Skeletal muscle tissue (tissue), 4 donors: ENCODE results near the gene PLCD3. TPM values are rescaled to one million over a fixed set of nuclear protein-coding genes. Genes with fewer than 3 reads are reported as not detected.
A peak's percentile ranks its signal among the peaks of the same experiment; 100 is the strongest.

Source experiments
- H3K27ac ChIP-seq: one replicate; pipeline ENCODE4 v1.7.0; 2013; ENCODE audit warnings: mild to moderate bottlenecking, low read depth, low read length, inconsistent platforms
- H3K27me3 ChIP-seq, 3 donors: one replicate each; pipeline ENCODE4 v1.7.0; 2013; ENCODE audit warnings: low read length in 3 of 3; ENCODE audit not compliant: control insufficient read depth in 3 of 3, insufficient read depth in 3 of 3
- H3K36me3 ChIP-seq, 3 donors: one replicate each; pipeline ENCODE4 v1.7.0; 2013; ENCODE audit warnings: low read length in 3 of 3; ENCODE audit not compliant: control insufficient read depth in 3 of 3, insufficient read depth in 3 of 3
- H3K4me1 ChIP-seq, 3 donors: one replicate each; pipeline ENCODE4 v1.7.0; 2013; ENCODE audit warnings: low read length in 3 of 3, mild to moderate bottlenecking in 3 of 3; ENCODE audit not compliant: control insufficient read depth in 3 of 3, insufficient read depth in 3 of 3
- H3K4me3 ChIP-seq, 3 donors: one replicate each; pipeline ENCODE4 v1.7.0; 2013; ENCODE audit warnings: low read length in 3 of 3
- H3K9ac ChIP-seq, 3 donors: one replicate each; pipeline ENCODE4 v1.7.0; 2013; ENCODE audit warnings: low read length in 3 of 3, mild to moderate bottlenecking in 3 of 3, moderate library complexity in 2 of 3, low read depth in 1 of 3
- H3K9me3 ChIP-seq, 3 donors: one replicate each; pipeline ENCODE4 v1.7.0; 2013; ENCODE audit warnings: low read length in 3 of 3; ENCODE audit not compliant: control insufficient read depth in 3 of 3
- total RNA-seq: library from RNA; depleted of rRNA; stranded (reverse); fragments of >200 nt; gene quantifications from one replicate; pipeline ENCODE4 v1.2.3, GENCODE V29; 2014
- donor health status: Osteomylitis.

The PLCD3 gene
- total RNA-seq, 1 donor from 2014 or later, result 12.0 TPM

GRCh38 chr17:45113424-45113754 lies 18.9 kb downstream of the PLCD3 start:
- Histone ChIP-seq H3K27ac (peak overlapping the region; percentile 40), H3K9me3 (no peaks in the 10 kb centered on the region), H3K36me3 (peaks cover 21 to 51% (median 44%) of the 10 kb centered on the region in 3 donors)

DNA sequence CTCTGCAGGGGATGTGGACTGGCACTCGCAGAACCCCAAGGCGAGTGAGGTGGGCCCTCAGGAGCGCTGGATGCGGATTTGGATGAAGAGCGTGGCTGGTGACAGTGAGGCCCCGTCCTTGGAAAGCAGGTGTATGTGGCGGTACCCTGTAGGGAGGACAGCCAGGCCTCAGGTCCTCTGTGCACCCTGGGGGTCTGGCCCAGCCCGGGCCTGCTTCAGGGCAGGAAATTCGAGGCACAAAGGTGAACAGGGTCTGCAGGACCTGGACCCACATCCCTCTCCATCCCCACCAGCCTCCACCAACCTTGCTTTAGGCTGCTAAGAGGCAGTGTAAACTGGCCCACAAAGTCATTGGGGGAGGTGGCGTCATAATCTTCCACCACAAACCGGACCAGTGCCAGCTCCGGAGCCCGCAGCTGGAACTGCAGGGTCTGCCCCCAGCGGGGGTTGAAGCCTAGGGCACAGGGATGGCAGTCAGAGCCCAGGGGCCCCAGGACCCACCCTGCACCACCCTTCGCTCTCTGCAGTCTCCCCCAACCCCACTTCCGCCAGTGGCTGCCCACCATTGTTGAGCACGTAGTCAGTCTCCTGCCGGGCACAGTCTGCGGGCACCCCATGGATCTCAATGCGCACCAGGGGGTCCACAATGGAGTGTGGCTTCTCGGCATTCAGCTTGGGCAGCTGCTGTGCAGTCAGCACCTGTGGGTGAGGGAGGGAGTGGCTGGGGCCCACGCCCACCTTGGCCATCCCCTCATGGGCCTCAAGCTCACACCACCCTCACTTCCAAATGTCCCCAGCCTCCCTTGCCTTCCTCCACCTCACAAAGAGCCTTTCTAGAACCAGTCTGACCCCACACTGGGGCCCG lies 19.5 kb downstream of the PLCD3 start:
- Histone ChIP-seq H3K9ac (peak overlapping the region in 2 of 3 donors; percentile 57 to 88), H3K27ac (peak overlapping the region; percentile 98), H3K4me3 (no peak overlapping the region), H3K36me3 (peaks cover 19 to 46% (median 41%) of the 10 kb centered on the region in 3 donors), H3K9me3 (no peaks in the 10 kb centered on the region), H3K27me3 (no peaks in the 10 kb centered on the region), H3K4me1 (peaks cover 54 to 62% (median 56%) of the 10 kb centered on the region in 3 donors)

More at GRCh38 chr17:45113424-45113754, 18.9 kb downstream of the PLCD3 start:
- Histone ChIP-seq H3K27me3 (no peaks in the 10 kb centered on the region), H3K9ac (peak overlapping the region in 1 of 3 donors; percentile 16), H3K4me1 (peaks cover 48 to 56% (median 50%) of the 10 kb centered on the region in 3 donors), H3K4me3 (no peak overlapping the region)

DNA sequence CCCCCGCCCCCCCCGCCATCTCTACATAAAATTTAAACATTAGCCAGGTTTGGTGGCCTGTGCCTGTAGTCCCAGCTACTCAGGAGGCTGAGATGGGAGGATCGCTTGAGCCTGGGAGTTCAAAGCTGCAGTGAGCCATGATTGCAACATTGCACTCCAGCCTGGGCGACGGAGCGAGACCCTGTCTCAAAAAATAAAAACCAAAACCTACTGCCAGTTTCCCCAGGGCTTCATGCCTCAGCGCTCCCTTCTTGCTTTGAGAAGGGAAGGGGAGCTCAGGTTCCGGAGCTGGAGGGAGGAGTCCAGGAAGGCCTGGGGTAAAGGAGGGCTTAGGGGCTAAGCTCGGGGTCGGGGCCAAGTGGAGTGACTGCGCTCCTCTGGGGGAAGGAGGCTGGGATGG lies 20.5 kb downstream of the PLCD3 start:
- H3K27ac ChIP-seq, result peak overlapping the region; percentile 98
- H3K27me3 ChIP-seq, result no peaks in the 10 kb centered on the region
- no peaks in the 10 kb centered on the region for H3K9me3 ChIP-seq
- peak overlapping the region in 2 of 3 donors; percentile 57 to 88 for H3K9ac ChIP-seq
- peaks cover 63 to 72% (median 66%) of the 10 kb centered on the region in 3 donors for H3K4me1 ChIP-seq
- peaks cover 12 to 48% (median 41%) of the 10 kb centered on the region in 3 donors for H3K36me3 ChIP-seq
- no peak overlapping the region for H3K4me3 ChIP-seq

DNA sequence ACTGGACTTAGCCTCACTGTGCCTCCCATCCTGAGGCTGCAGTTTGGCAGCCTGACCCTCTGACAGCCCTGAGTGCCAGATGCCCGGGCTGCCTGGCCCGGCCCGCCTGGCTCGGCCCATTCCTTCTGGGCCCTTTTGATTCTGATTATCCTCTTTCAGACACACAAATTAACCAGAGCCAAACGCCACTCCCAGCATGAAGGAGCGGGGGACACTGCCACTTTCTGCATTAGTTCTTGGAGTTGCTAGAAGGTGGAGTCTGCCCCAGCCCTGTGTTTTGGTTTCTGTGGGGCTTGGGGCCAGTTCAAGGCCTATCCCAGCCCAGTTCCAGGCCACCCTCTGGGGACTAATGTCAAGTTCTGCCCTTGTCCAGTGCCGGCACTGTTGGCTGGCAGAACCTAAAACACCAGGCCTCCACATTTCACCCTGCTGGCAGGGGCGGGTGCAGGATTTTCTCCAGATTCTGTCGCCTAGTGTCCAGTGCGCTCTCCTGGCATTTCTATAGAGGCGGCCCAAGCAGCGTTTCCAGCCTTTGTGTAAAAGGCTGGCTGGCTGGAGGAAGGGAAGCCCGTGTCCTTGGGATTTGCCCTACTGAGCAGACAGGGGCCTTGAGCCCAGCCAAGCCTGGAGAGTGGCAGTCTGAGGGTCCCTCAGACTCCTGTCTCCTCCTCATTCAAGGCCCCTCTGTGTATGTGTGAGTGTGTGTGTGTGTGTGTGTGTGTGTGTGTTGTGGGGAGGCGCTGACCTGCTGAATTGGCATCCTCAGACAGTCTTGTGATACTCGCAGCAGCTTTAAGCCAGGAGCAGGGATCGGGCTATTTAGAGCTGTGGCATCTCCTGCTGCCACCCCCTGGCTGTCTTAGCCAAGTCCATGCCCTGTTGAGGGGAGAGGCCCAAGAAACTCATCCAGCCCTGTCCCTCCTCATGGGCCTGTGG lies 21.4 kb downstream of the PLCD3 start:
- H3K36me3 ChIP-seq, result peaks cover 16 to 48% (median 42%) of the 10 kb centered on the region in 3 donors
- no peaks in the 10 kb centered on the region for H3K9me3 ChIP-seq
- peaks cover 72 to 81% (median 75%) of the 10 kb centered on the region in 3 donors for H3K4me1 ChIP-seq
- H3K27ac ChIP-seq, result peak overlapping the region; percentile 98
- peak overlapping the region; percentile 71 to 88 (median 77) for H3K9ac ChIP-seq
- H3K27me3 ChIP-seq, result no peaks in the 10 kb centered on the region
- peak overlapping the region in 2 of 3 donors; percentile 22 to 27 for H3K4me3 ChIP-seq

DNA sequence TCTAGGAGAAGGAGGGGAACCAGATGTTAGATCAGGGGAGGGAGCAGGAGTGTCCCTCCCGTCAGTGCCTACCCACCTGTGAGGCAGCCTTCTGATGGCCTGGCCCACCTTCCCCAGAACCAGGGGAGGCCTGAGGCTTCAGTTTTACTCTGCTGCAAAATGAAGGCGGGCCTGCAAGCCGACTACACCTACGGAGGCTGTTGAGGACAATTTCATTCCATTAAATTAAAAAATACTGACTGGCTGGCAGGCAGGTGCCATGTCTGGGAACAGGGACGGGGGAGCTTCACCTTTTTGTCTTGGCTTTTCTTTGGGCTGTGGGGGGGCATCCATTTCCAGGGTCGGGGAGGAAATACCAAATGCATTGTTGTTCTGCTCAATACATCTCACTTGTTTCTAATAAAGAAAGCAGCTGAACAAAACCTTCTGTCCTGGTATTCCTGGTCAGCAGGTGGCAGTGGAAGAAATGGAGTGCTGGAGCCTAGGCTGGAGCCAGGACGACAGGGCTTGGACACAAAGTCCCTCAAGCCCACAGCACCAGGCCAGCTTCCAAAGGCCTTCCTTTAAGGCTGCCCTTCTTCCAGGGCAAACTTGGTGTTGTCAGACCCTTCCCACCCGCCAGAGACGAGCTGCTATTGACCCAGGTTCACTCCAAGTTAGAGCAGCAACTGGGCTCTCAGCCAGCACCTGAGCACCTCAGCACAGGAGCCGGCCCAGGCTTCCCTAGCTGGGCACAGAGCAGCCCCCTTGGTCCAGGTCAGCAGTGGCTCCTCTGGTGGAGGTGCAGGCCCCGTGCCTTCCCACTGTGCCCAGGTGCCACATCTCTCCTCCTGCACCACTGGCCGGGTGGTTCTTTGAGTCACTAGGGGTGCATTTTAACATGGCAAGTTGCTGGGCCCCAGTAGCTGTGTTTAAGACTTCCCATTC lies 23.5 kb downstream of the PLCD3 start:
- no peaks in the 10 kb centered on the region for H3K9me3 ChIP-seq
- no peaks in the 10 kb centered on the region for H3K27me3 ChIP-seq
- no peak overlapping the region for H3K4me3 ChIP-seq
- peak overlapping the region; percentile 27 to 72 (median 43) for H3K9ac ChIP-seq
- peak overlapping the region; percentile 98 for H3K27ac ChIP-seq
- H3K4me1 ChIP-seq, result peaks cover 91 to 95% (median 95%) of the 10 kb centered on the region in 3 donors
- peaks cover 33 to 52% (median 51%) of the 10 kb centered on the region in 3 donors for H3K36me3 ChIP-seq

GRCh38 chr17:45108051-45108450 lies 24.3 kb downstream of the PLCD3 start:
- H3K9me3 ChIP-seq, result no peaks in the 10 kb centered on the region
- H3K36me3 ChIP-seq, result peaks cover 37 to 52% (median 52%) of the 10 kb centered on the region in 3 donors
- peak overlapping the region in 1 of 3 donors; percentile 22 for H3K4me3 ChIP-seq
- peak overlapping the region; percentile 44 for H3K27ac ChIP-seq
- H3K4me1 ChIP-seq, result peaks cover 95 to 97% (median 95%) of the 10 kb centered on the region in 3 donors
- H3K27me3 ChIP-seq, result no peaks in the 10 kb centered on the region
- peak overlapping the region; percentile 27 to 72 (median 43) for H3K9ac ChIP-seq

DNA sequence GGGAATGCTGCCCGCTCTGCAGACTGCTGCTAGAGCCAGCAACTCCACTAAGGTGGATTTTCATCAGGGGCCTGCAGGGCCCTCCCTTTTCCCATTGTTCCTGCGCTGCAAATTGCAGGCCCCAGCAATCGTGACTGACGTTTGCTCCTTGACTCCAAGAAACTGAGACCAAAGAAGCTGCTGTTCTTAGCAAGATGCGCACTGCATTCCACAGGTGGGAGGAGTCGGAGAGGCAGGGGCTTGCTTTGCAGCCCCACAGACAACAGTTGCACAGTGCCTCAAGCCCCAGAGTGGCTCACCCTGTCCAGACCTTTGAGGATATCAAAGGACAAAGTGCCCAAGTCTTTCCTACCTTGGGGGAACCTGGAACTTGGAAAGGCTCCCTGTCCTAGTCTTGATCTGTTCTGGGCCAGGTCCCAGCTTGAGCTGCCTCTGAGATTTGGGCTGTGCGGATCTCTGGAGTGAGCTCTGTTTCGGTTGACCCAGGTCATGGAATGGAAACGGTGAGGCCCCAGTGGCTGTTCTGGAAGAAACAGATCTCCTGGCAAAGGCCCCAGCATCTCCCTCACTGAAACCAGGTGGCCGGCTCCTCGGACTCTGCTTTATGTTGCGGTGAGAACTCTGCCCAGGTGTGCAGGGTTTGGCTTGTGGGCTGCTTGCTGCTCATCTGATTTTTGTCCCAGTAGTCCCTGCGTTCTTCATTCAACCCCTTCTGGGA lies 24.9 kb downstream of the PLCD3 start:
- Histone ChIP-seq H3K36me3 (peaks cover 42 to 52% (median 51%) of the 10 kb centered on the region in 3 donors), H3K27ac (peak overlapping the region; percentile 44)

DNA sequence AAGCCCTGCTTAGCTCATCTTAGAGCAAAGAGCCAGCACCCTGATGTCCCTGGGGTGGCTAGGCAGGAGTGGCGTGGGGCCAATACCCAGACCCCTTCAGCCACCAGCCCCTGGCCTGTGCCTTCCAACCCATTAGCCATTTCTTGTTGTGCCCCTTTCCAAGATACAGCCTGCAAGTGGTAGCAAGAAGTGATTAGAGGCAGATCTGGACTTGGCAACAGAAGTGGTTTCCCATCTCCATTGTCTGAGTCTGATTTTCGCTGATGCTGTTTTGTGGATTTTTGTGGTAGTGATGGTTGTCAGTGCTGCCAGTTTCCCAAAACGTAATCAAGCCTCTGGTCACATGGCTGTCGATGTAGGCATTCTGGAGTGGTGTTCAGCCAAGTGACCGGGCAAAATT lies 25.7 kb downstream of the PLCD3 start:
- H3K9ac ChIP-seq, result peak overlapping the region in 2 of 3 donors; percentile 1 to 72
- no peaks in the 10 kb centered on the region for H3K9me3 ChIP-seq
- H3K36me3 ChIP-seq, result peaks cover 51 to 55% (median 54%) of the 10 kb centered on the region in 3 donors
- H3K4me3 ChIP-seq, result no peak overlapping the region
- H3K27me3 ChIP-seq, result no peaks in the 10 kb centered on the region
- H3K27ac ChIP-seq, result peak overlapping the region; percentile 34
- H3K4me1 ChIP-seq, result peaks cover 95 to 97% (median 95%) of the 10 kb centered on the region in 3 donors

More for the DNA sequence above, 24.9 kb downstream of the PLCD3 start:
- Histone ChIP-seq H3K27me3 (no peaks in the 10 kb centered on the region), H3K4me3 (no peak overlapping the region), H3K4me1 (peaks cover 95 to 97% (median 95%) of the 10 kb centered on the region in 3 donors), H3K9me3 (no peaks in the 10 kb centered on the region), H3K9ac (peak overlapping the region in 1 of 3 donors; percentile 72)
